HG02870 (cell line): ENCODE results near the gene ZNF197.
"Not testable (repeated sequence)": the region's sequence is repeated elsewhere in the genome, so short reads cannot be mapped to it uniquely, and the experiment has no call there.

Experiments used
- ATAC-seq: cut with Tn5 transposase; IDR thresholded peaks from one replicate; pipeline ENCODE4 v1.9.1; 2021; ENCODE audit warnings: mild to moderate bottlenecking, moderate library complexity; ENCODE audit not compliant: unreplicated experiment

The ZNF197 gene

GRCh38 chr3:44624749-44625480 is at the start of gene ZNF197:
TSS of gene ZNF197 (plus strand) at chr3:44625036. CDS start at chr3:44629155, 4,119 bp downstream.
- peak; percentile 93 for ATAC-seq

- no peak for ATAC-seq
These were observed 48.2 kb upstream of the ZNF197 start for GRCh38 chr3:44576613-44577012.

GRCh38 chr3:44577354-44577952 is 47.4 kb upstream of the ZNF197 start:
- not testable (repeated sequence) for ATAC-seq

GRCh38 chr3:44578316-44578715 is 46.5 kb upstream of the ZNF197 start:
- ATAC-seq: not testable (repeated sequence)

DNA sequence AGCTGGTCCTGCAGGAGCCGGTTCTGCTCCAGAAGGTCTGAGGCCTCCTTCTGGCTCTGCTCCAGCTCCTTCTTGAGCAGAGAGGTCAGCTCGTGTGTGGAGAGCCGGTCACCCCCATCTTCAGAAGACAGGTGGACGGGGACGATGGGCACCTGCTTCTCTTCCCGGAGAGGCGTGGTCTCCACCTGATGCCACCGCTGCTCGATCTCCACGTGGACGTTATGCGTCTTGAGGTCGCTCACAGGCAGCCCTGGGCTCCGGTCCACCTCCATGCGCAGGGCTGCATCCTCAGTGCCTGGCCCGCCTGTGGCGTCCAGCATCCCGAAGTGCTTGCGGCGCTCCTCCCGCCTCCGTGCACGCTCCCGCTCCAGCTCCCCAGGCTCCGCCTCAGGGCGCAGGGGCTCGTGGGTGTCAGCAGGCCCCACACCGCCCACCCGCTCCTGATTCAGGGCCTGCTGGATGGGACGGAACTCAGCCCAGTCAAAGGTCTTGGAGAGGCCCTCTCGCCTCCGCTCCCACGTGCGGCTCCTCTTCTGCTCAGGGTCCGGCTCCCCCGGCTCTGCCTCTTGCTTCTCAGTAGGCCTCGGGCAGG is 45.8 kb upstream of the ZNF197 start:
- not testable (repeated sequence) for ATAC-seq

GRCh38 chr3:44579749-44580148 is 45.1 kb upstream of the ZNF197 start:
- not testable (repeated sequence) for ATAC-seq

GRCh38 chr3:44580971-44581370 is 43.9 kb upstream of the ZNF197 start:
- ATAC-seq: not testable (repeated sequence)

DNA sequence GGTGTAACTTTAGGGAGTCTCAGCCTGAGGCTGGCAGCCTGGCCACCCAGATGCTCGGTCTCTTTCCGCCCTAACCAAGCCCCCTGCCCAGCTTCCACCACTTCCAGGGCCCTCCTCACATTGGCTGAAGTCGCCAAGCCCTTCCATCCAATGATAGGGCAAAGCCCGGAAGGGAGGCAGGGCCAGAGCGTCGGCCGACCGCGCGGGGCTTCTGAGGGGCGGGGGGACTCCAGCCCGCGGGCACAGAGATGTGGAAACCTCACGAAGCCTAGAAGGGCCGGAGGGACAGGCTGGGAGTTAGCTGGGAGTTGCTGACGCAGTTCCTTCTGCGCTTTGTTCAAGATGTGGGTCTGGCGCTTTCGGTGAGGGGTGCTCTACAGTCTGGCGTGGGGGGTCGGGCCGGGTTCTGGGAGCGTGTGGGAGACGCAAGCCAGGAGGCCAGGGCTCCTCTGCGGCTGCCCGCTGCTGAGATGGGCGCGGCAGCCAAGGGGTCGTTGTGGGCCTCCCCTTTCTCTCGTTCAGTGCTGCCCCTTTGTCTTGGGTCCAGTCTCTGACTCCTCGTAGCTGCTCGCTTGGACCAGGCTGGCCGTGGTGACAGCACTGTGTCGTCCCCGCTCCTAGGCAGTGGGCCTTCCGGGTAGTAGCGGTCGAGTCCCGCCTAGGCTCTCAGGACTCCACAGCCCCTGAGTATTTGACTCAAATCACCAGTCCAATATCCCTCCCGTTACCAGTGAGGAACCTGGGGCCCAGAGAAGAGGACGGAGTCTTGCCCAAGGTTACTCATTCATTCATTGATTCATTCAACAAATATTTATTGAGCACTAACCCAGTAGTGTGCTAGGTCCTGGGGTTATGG is 40.0 kb upstream of the ZNF197 start, which contains the start of gene ZNF660:
TSS of gene ZNF660 (plus strand) at position 319 of the 856 bp plus-strand sequence. CDS start 9,230 bp downstream, outside the sequence.
- peak; percentile 81 for ATAC-seq

GRCh38 chr3:44596621-44597020 is 28.2 kb upstream of the ZNF197 start:
- no peak for ATAC-seq

DNA sequence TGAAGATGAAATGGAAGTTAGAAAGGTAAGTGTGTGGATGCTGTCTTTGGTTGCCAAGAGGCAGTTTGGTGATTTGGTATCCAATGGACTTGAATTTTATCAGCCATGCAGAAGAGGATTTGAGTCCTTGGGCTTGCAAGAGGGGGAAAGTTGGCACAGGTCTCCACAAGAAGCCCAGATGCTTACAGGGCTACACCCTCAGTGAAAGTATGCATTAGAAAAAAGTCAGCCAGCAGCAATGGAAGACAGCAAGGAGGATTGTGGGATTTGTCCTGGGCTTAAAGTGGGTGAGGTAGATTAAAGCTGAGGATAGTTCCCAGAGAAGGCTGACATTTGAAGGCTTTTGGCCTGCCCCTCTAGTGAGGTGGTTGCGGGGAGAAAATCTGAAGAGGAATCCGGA is 23.1 kb upstream of the ZNF197 start:
- no peak for ATAC-seq

GRCh38 chr3:44612678-44613077 is 12.2 kb upstream of the ZNF197 start:
- ATAC-seq: no peak

DNA sequence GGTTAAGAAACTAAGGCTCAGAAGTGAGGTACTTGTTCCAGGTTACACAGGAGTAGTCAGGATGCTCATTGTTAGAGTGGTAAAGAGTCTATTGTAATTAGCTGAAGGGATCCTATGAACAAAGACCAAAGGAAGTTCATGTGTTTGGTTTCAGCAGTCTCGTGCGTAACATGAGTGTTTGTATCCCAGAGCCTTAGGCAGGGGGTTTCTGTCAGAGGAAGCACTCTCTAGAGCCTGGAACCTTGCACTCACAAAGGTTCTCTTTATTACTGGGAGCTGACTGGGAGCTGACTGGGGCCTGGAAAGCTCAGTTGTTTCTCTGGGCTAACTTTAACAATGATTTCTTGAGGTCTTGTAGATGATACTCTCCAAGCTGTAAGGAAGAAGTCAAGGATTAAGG is 3.9 kb downstream of the ZNF197 start:
- no peak for ATAC-seq

DNA sequence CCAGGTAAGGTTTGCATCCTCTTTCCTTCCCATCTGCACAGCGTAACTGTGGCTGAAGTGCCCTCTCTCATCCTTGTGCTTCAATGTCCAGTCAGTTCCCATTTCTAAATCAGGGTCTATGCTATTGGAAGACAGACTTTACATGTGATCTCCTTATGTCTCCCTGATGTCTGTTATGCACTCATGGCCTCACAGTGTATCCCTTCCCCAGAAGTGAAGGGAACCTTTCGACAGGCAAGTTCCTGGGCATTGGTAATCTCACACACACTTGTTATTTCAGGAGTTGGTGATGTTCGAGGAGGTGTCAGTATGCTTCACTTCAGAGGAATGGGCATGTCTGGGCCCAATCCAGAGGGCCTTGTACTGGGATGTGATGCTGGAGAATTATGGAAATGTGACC is 7.4 kb downstream of the ZNF197 start:
- no peak for ATAC-seq

GRCh38 chr3:44642337-44642736 is 17.5 kb downstream of the ZNF197 start:
- no peak for ATAC-seq

GRCh38 chr3:44643024-44643423 is 18.2 kb downstream of the ZNF197 start:
- ATAC-seq: no peak

- no peak for ATAC-seq
These were observed 22.9 kb downstream of the ZNF197 start for GRCh38 chr3:44647771-44648170.

DNA sequence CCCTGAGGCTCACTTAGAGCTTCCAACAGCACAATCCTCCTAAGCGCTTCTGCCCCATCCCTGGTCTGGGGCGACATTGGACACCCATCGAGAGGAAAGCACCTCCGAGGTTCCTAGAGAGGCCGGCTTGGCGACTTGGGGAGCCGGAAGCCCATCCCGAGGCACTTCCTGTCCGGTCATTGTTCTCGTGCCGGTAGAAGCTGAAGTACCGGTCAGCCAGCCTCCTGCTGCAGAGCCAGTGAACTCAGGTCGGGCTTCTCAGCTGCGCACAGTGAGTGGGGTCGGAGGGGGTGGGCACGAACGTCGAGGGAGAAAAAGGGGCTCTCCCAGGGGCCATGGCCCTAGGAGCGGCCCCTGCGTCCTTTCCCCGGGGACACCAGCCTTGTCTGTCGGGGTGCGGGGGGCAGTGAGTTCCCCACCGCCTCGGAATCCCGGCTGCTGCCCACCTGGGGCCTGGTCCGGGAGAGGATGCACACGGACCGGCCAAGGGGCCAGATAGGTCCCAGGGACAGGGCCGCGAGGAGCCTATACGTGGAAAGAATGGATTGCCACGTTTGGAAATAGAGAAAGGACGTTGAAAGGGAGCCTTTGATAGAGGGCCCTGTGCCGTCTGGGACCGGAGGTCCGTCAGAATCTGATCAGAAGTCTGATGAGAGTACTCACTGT is 23.9 kb downstream of the ZNF197 start, which contains the start of gene ZNF35:
TSS of gene ZNF35 (plus strand) at position 169 of the 666 bp plus-strand sequence. CDS start 2,336 bp downstream, outside the sequence.
- peak; percentile 95 for ATAC-seq

DNA sequence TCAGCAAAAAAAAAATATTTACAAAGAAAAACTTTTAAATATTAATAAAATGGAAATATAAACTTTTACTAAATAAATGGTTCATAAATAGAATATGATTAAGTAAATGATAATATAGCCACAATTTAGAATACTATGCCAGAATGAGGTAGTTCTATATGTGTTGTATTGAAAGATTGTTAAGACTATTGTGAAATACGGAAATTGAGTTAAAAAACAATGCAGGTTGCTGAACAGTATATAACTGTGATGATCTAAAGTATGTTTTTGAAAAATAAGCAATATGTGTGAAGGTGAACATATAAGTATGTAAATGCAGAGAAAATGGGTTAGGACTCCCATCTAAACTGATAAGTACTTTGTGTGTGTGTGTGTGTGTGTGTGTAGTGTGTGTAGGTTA is 24.9 kb downstream of the ZNF197 start:
- ATAC-seq: no peak

DNA sequence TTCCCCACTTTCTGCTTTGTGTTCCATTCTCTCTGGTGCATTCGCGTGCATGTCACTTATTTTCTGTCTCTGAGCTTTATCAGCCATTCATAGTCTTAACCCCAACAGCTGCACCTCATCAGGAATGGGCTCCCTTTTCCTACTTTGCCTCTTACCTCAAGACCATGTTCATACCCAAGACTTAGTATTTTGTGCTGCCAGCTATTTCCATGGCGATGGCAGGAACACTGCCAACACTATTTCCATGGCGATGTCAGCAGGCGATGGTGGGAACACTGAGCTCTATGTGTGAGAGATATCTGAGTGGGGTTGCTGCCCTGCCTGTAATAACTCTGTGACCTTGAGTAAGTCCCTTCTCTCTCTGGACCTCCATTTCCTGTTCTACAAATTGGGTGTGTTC is 29.2 kb downstream of the ZNF197 start:
- no peak for ATAC-seq

DNA sequence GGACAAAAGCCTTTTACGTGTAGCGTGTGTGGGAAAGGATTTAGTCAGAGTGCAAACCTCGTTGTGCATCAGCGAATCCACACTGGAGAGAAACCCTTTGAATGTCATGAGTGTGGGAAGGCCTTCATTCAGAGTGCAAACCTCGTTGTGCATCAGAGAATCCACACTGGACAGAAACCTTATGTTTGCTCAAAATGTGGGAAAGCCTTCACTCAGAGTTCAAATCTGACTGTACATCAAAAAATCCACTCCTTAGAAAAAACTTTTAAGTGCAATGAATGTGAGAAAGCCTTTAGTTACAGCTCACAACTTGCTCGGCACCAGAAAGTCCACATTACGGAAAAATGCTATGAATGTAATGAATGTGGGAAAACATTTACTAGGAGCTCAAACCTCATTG is 34.2 kb downstream of the ZNF197 start:
- ATAC-seq: no peak
